BLaER1 (cell line): ENCODE data around the gene NFKBIA.
"Not testable (repeated sequence)": the region's sequence is repeated elsewhere in the genome, so short reads cannot be mapped to it uniquely, and the experiment has no call there.

Experiments
- H3K27ac ChIP-seq: shearing (Covaris generic); formaldehyde crosslinking; 2 replicates; pipeline ENCODE4 v1.8.1; 2022
- H3K27me3 ChIP-seq: shearing (Covaris generic); formaldehyde crosslinking; 2 replicates; pipeline ENCODE4 v1.8.1; 2022
- H3K36me3 ChIP-seq: shearing (Covaris generic); formaldehyde crosslinking; 2 replicates; pipeline ENCODE4 v1.8.1; 2022
- H3K4me1 ChIP-seq: shearing (Covaris generic); formaldehyde crosslinking; 2 replicates; pipeline ENCODE4 v1.8.1; 2022
- H3K4me2 ChIP-seq: shearing (Covaris generic); formaldehyde crosslinking; 2 replicates; pipeline ENCODE4 v1.8.1; 2022
- H3K4me3 ChIP-seq: shearing (Covaris generic); formaldehyde crosslinking; 2 replicates; pipeline ENCODE4 v1.8.1; 2022
- H3K9ac ChIP-seq: shearing (Covaris generic); formaldehyde crosslinking; 2 replicates; pipeline ENCODE4 v1.8.1; 2022
- H3K9me3 ChIP-seq: shearing (Covaris generic); formaldehyde crosslinking; 2 replicates; pipeline ENCODE4 v1.8.1; 2022
- H4K20me1 ChIP-seq: shearing (Covaris generic); formaldehyde crosslinking; 2 replicates; pipeline ENCODE4 v1.8.1; 2022
- Cebpa-rat ChIP-seq: shearing (Covaris generic); IDR thresholded peaks from 2 replicates; pipeline ENCODE4 v1.8.1; 2022

The NFKBIA gene

GRCh38 chr14:35404449-35405303, at the start of gene NFKBIA:
Gene NFKBIA, minus strand, starts transcription at chr14:35404749. Its CDS starts 105 bp downstream, at chr14:35404644.
- Histone ChIP-seq H3K36me3 (peaks cover 40% of the 10 kb centered on the region), H4K20me1 (peaks cover 38% of the 10 kb centered on the region), H3K27ac (peak within 1 kb of the TSS; percentile 97), H3K4me1 (peaks cover 56% of the 10 kb centered on the region), H3K9ac (peak within 1 kb of the TSS; percentile 98), H3K27me3 (no peaks in the 10 kb centered on the region), H3K9me3 (no peaks in the 10 kb centered on the region), H3K4me2 (peak within 1 kb of the TSS; percentile 92), H3K4me3 (peak within 1 kb of the TSS; percentile 89)
- TF ChIP-seq Cebpa-rat, result no peak

DNA sequence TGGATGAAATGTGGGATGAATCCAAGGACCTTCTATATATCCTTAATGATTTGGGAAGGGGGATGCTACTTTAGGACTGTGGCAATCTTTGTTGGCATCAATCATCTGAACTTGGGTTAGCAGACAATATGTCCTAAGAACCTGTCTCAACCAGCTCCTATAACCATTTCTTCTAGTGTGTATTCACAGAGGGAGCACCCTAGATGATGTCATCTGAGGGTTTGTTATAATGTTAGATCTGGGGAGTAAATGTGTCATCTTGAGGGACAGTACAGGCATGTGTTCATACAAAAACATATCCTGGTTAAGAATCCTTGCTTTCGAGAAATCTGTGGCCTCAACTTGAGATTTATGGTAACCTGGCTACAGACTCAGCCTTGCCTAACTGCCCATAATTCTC, 41.9 kb upstream of the NFKBIA start:
- no peaks in the 10 kb centered on the region for H4K20me1 ChIP-seq
- H3K4me1 ChIP-seq, result no peaks in the 10 kb centered on the region
- no peak for TF ChIP-seq Cebpa-rat
- no peak overlapping the region for H3K4me2 ChIP-seq
- H3K9me3 ChIP-seq, result no peaks in the 10 kb centered on the region
- no peaks in the 10 kb centered on the region for H3K27me3 ChIP-seq
- no peak overlapping the region for H3K9ac ChIP-seq
- H3K4me3 ChIP-seq, result no peak overlapping the region
- no peaks in the 10 kb centered on the region for H3K36me3 ChIP-seq
- H3K27ac ChIP-seq, result no peak overlapping the region

- H3K4me1 ChIP-seq, result peaks cover 8% of the 10 kb centered on the region
- H3K4me2 ChIP-seq, result no peak overlapping the region
- no peaks in the 10 kb centered on the region for H3K36me3 ChIP-seq
- no peak overlapping the region for H3K27ac ChIP-seq
- TF ChIP-seq Cebpa-rat, result no peak
- no peak overlapping the region for H3K4me3 ChIP-seq
- no peak overlapping the region for H3K9ac ChIP-seq
- H4K20me1 ChIP-seq, result no peaks in the 10 kb centered on the region
- H3K27me3 ChIP-seq, result no peaks in the 10 kb centered on the region
- no peaks in the 10 kb centered on the region for H3K9me3 ChIP-seq
These were observed 39.6 kb upstream of the NFKBIA start for GRCh38 chr14:35444104-35444503.

DNA sequence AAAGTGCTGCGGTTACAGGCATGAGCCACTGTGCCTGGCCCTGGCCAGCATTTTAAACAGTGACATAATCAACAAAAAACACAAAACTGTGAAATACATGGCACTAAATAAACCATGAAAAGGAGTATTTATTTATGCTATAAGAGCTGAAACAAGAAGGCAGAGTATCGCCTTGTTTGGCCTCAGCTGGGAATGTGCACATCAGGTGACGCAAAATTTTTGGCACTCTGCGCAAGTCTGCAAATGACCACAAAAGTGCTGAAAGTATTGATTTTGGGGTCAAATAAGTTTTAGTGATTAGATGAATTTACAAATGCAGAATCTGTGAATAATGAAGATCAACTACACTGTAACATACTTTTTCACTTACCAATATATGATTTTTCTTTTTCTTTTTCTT, 36.6 kb upstream of the NFKBIA start:
- peaks cover 16% of the 10 kb centered on the region for H3K4me1 ChIP-seq
- H3K9me3 ChIP-seq, result no peaks in the 10 kb centered on the region
- H3K36me3 ChIP-seq, result no peaks in the 10 kb centered on the region
- H3K4me2 ChIP-seq, result no peak overlapping the region
- TF ChIP-seq Cebpa-rat, result no peak
- H4K20me1 ChIP-seq, result no peaks in the 10 kb centered on the region
- H3K27ac ChIP-seq, result no peak overlapping the region
- H3K9ac ChIP-seq, result no peak overlapping the region
- H3K4me3 ChIP-seq, result no peak overlapping the region
- no peaks in the 10 kb centered on the region for H3K27me3 ChIP-seq

GRCh38 chr14:35438910-35439713, 34.6 kb upstream of the NFKBIA start:
- H3K9me3 ChIP-seq, result no peaks in the 10 kb centered on the region
- no peak for TF ChIP-seq Cebpa-rat
- no peak overlapping the region for H3K9ac ChIP-seq
- no peaks in the 10 kb centered on the region for H3K27me3 ChIP-seq
- peaks cover 16% of the 10 kb centered on the region for H3K4me1 ChIP-seq
- H3K4me3 ChIP-seq, result no peak overlapping the region
- H3K4me2 ChIP-seq, result peak overlapping the region; percentile 60
- H3K27ac ChIP-seq, result no peak overlapping the region
- no peaks in the 10 kb centered on the region for H4K20me1 ChIP-seq
- no peaks in the 10 kb centered on the region for H3K36me3 ChIP-seq

GRCh38 chr14:35438492-35438891, 33.9 kb upstream of the NFKBIA start:
- Histone ChIP-seq H3K4me1 (peaks cover 16% of the 10 kb centered on the region), H3K4me2 (peak overlapping the region; percentile 60)
- not testable (repeated sequence) for H3K9me3 ChIP-seq

DNA sequence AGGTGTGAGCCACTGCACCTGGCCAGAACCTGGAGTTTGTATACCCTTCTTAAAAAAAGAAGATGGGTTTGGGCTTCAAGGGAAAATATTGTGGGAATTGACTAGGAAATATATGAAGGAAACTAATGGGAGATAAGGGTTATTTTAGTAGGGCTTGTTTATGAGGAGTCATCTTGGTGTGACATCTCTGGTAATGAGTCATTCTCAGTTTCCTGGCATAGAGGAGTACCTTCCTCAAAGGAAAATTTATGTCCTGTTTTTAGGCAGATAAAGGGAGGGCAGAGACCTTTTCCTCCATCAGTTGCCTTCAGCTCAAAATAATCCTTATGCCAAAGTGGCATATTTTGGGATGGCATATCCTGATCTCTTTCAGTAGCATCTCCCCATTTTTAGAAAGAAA, 30.6 kb upstream of the NFKBIA start:
- Histone ChIP-seq H3K27me3 (no peaks in the 10 kb centered on the region), H3K36me3 (no peaks in the 10 kb centered on the region), H3K4me3 (no peak overlapping the region), H3K9ac (no peak overlapping the region), H4K20me1 (no peaks in the 10 kb centered on the region), H3K27ac (no peak overlapping the region), H3K4me2 (no peak overlapping the region), H3K9me3 (no peaks in the 10 kb centered on the region), H3K4me1 (peaks cover 19% of the 10 kb centered on the region)
- TF ChIP-seq Cebpa-rat, result no peak

More at GRCh38 chr14:35438492-35438891, 33.9 kb upstream of the NFKBIA start:
- not testable (repeated sequence) for H3K9ac ChIP-seq, H3K4me3 ChIP-seq, H3K27me3 ChIP-seq, H3K27ac ChIP-seq, H4K20me1 ChIP-seq, H3K36me3 ChIP-seq

DNA sequence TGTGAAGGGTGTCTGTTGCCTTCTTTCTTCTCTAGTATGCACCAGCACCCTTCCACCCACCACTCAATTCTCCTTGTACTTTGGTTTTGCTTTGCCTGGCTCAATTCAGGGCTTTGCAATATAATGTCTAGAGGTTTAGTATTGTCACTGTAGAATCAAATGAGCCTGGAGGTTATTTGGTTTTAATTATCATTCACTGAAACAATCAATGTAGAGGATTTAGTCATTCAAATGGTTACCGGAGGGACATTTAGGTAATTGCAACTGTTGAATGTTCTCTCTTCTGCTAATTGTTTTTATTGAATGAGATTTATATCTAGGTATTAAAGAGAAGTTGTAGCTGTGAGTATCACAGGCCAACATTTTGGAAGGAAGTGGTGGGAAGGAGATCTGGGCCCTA, 29.3 kb upstream of the NFKBIA start:
- no peaks in the 10 kb centered on the region for H3K36me3 ChIP-seq
- H3K27ac ChIP-seq, result no peak overlapping the region
- H3K4me3 ChIP-seq, result no peak overlapping the region
- H3K4me1 ChIP-seq, result peaks cover 12% of the 10 kb centered on the region
- no peak for TF ChIP-seq Cebpa-rat
- H3K27me3 ChIP-seq, result no peaks in the 10 kb centered on the region
- H3K4me2 ChIP-seq, result no peak overlapping the region
- no peaks in the 10 kb centered on the region for H3K9me3 ChIP-seq
- no peaks in the 10 kb centered on the region for H4K20me1 ChIP-seq
- H3K9ac ChIP-seq, result no peak overlapping the region

GRCh38 chr14:35430459-35431199, 26.1 kb upstream of the NFKBIA start:
- peak overlapping the region; percentile 50 for H3K4me2 ChIP-seq
- 0 out of 2 replicates have a peak, but pooled peaks cover 7% of the 10 kb centered on the region for H3K4me1 ChIP-seq
- H3K27me3 ChIP-seq, result no peaks in the 10 kb centered on the region
- H3K4me3 ChIP-seq, result no peak overlapping the region
- no peak overlapping the region for H3K9ac ChIP-seq
- H3K9me3 ChIP-seq, result no peaks in the 10 kb centered on the region
- H3K36me3 ChIP-seq, result no peaks in the 10 kb centered on the region
- TF ChIP-seq Cebpa-rat, result no peak
- H4K20me1 ChIP-seq, result no peaks in the 10 kb centered on the region
- H3K27ac ChIP-seq, result no peak overlapping the region
